Gastrocnemius medialis (tissue), 4 donors: Measurements from ENCODE around the gene RNF121. TPM values are rescaled to one million over a fixed set of nuclear protein-coding genes. Genes with fewer than 3 reads are reported as not detected.

ENCODE experiments used
- ATAC-seq, 2 donors: fragments of 150-250 bp; one replicate each; pipeline ENCODE4 v1.9.1; 2016
- DNase-seq, 2 donors: peaks; one replicate each; pipeline ENCODE4 v3.0.0-alpha.2; 2019
- H3K27ac ChIP-seq, 4 donors: fragments of 200-600 bp; sonication (generic); 1 replicate in 1 of 4; 2 replicates in 3 of 4; pipeline ENCODE4 v1.5.1; 2016 to 2018; ENCODE audit warnings: mild to moderate bottlenecking in 2 of 4, moderate library complexity in 1 of 4
- H3K27me3 ChIP-seq, 3 donors: fragments of 200-600 bp; sonication (generic) in 2 of 3; 1 replicate in 1 of 3; 2 replicates in 2 of 3; pipeline versions ENCODE4 v1.5.1 to v1.6.0; 2016 to 2019; ENCODE audit warnings: mild to moderate bottlenecking in 1 of 3, moderate library complexity in 1 of 3
- H3K36me3 ChIP-seq, 2 donors: fragments of 200-600 bp; sonication (generic) in 1 of 2; one replicate each; pipeline ENCODE4 v1.5.1; 2017 to 2018
- H3K4me1 ChIP-seq, 2 donors: fragments of 200-600 bp; sonication (generic) in 1 of 2; one replicate each; pipeline ENCODE4 v1.5.1; 2016 to 2017; ENCODE audit warnings: mild to moderate bottlenecking in 2 of 2
- H3K4me3 ChIP-seq, 4 donors: fragments of 200-600 bp; sonication (generic) in 3 of 4; 1 replicate in 1 of 4; 2 replicates in 3 of 4; pipeline ENCODE4 v1.5.1; 2016 to 2019; ENCODE audit warnings: mild to moderate bottlenecking in 2 of 4
- H3K9me3 ChIP-seq, 3 donors: fragments of 200-600 bp; sonication (generic) in 2 of 3; 1 replicate in 1 of 3; 2 replicates in 2 of 3; pipeline ENCODE4 v1.5.1; 2016 to 2019
- CTCF ChIP-seq, 5 experiments: fragments of 450-650 bp in 3 of 5; fragments of 200-600 bp in 2 of 5; sonication (generic) in 2 of 5; IDR thresholded peaks in 4 of 5; conservative IDR thresholded peaks in 1 of 5; 1 replicate in 4 of 5; 2 replicates in 1 of 5; pipeline ENCODE4 v1.5.1; 2016 to 2019; ENCODE audit warnings: antibody characterized with exemption in 5 of 5, mild to moderate bottlenecking in 3 of 5, moderate library complexity in 3 of 5
- POLR2A ChIP-seq, 2 donors: fragments of 450-650 bp; IDR thresholded peaks; one replicate each; pipeline ENCODE4 v1.6.1; 2017; ENCODE audit warnings: antibody characterized with exemption in 2 of 2, mild to moderate bottlenecking in 2 of 2, moderate library complexity in 2 of 2
- in situ Hi-C, 4 donors: fragments of 200-750 bp; cut with MboI; loops; one replicate each; pipeline versions ENCODE4 v1.15.0 to v1.8.0; 2017; ENCODE audit warnings: low sequenced_read_pairs in 4 of 4
- intact Hi-C: fragments of 100-400 bp; cut with DNase I; formaldehyde crosslinking; loops from one replicate; pipeline ENCODE4 v1.15.1; 2023; ENCODE audit warnings: low total_unique reads
- total RNA-seq, 4 donors: library from RNA; depleted of rRNA; stranded (reverse); fragments of >200 nt; gene quantifications; one replicate each; pipeline versions ENCODE4 v1.1.0 to v1.2.3, GENCODE V29; 2016

Gene RNF121
- total RNA-seq, 4 donors from 2014 or later, result 25.0 to 35.5 (median 26.7) TPM

DNA sequence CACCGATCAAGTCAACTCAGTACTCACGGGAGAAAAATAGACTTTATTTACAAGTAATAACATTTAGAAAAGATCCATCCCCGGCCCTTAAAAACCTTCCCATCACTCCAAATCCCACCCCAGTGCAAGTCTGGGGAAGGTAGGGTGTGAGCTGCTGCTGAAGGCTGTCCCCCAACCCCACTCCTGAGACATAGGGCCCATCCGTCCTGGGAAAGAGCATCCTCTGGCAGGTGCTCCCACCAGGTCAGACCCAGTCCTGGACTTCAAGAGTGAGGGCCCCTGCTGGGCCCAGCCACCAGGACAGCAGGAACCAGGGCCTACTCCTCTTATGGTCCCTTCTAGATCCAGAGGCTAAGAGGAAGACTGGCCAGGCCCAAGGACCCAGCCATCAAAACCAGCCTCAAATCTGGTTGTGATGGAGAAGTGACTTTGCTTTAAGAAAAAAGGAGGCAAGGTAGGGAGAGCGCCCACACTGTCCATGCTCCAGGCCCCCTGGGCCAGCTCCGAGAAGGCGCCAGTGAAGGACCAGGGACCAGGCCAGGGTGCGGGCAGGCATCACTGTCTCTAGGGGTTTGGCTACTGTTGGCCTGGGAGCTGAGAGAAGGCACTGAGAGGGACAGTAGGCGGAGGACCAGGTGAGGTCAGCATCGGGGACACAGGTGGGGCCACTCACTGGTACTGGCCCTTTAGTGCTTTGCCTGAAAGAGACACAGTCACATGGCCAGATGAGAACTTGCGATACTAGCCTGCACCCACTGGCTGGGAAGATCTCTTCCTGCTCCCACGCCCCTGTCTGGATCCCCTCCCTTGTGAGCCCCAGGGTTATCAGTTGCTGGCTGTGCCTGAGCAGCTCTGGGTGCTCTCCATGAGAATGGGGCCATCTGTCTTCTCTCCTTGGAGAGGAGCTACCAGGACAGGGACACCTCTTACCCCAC lies 74.3 kb downstream of the RNF121 start:
- in situ Hi-C loops, result no loop called here
- peaks cover 13 to 14% of the 10 kb centered on the region in 2 donors for H3K4me1 ChIP-seq

DNA sequence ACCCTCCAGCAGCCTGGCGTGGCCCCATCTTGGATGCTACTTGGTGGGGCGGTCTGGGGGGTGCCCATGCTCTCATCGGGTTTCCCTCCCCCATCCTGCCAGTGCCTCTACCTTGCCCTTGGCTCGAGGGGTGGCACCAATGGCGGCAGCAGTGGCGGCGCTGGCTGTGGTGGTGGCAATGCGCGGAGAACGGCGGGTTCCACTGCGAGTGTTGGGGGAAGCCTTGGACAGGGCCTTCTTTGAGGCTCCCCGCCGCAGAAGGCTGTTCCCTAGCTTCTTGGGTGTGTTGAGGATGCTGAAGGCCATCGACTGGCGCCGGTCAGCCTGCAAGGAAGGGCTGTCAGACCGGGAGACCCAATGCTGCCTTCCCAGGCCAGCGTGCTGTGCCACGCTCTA lies 74.9 kb downstream of the RNF121 start:
- DNase-seq, result no peak
- H3K9me3 ChIP-seq, result no peaks in the 10 kb centered on the region
- H3K4me3 ChIP-seq, result no peak overlapping the region
- intact Hi-C loops (no loop called here), in situ Hi-C loops (no loop called here)
- H3K4me1 ChIP-seq, result peaks cover 11 to 13% of the 10 kb centered on the region in 2 donors
- peaks cover 11 to 61% of the 10 kb centered on the region in 2 donors for H3K36me3 ChIP-seq
- no peak for TF ChIP-seq CTCF (IDR thresholded peaks at IDR 0.05 in 4 of 5, conservative IDR thresholded peaks at IDR 0.05 in 1 of 5)
- ATAC-seq, result no peak
- H3K27me3 ChIP-seq, result no peaks in the 10 kb centered on the region
- H3K27ac ChIP-seq, result no peak overlapping the region

More for the DNA sequence above, 74.3 kb downstream of the RNF121 start:
- Histone ChIP-seq H3K27me3 (no peaks in the 10 kb centered on the region), H3K27ac (no peak overlapping the region), H3K4me3 (no peak overlapping the region), H3K9me3 (no peaks in the 10 kb centered on the region), H3K36me3 (peaks cover 11 to 54% of the 10 kb centered on the region in 2 donors)
- intact Hi-C loops, result no loop called here
- TF ChIP-seq CTCF (IDR thresholded peaks at IDR 0.05 in 4 of 5, conservative IDR thresholded peaks at IDR 0.05 in 1 of 5), result no peak
- TF ChIP-seq POLR2A (IDR thresholded peaks at IDR 0.05), result no peak
- DNase-seq (no peak), ATAC-seq (no peak)

GRCh38 chr11:72004515-72005346 lies 75.9 kb downstream of the RNF121 start:
- no peak for TF ChIP-seq CTCF (IDR thresholded peaks at IDR 0.05 in 4 of 5, conservative IDR thresholded peaks at IDR 0.05 in 1 of 5)
- TF ChIP-seq POLR2A (IDR thresholded peaks at IDR 0.05), result no peak
- no peak overlapping the region for H3K4me3 ChIP-seq
- ATAC-seq, result peak in 1 of 2 donors; percentile 14
- intact Hi-C loops (no loop called here), in situ Hi-C loops (no loop called here)
- peaks cover 11 to 68% of the 10 kb centered on the region in 2 donors for H3K36me3 ChIP-seq
- H3K27me3 ChIP-seq, result no peaks in the 10 kb centered on the region
- H3K4me1 ChIP-seq, result peaks cover 7 to 9% of the 10 kb centered on the region in 2 donors
- DNase-seq, result no peak
- H3K9me3 ChIP-seq, result no peaks in the 10 kb centered on the region
- peak overlapping the region in 2 of 4 donors; percentile 30 to 59 for H3K27ac ChIP-seq

GRCh38 chr11:72005347-72006260 lies 76.8 kb downstream of the RNF121 start:
- no peak overlapping the region for H3K4me3 ChIP-seq
- intact Hi-C loops (no loop called here), in situ Hi-C loops (no loop called here)
- H3K27ac ChIP-seq, result peak overlapping the region in 2 of 4 donors; percentile 30 to 59
- ATAC-seq (peak; percentile 11 to 49), DNase-seq (peak in 1 of 2 donors; percentile 46)
- H3K27me3 ChIP-seq, result no peaks in the 10 kb centered on the region
- no peaks in the 10 kb centered on the region for H3K9me3 ChIP-seq
- H3K4me1 ChIP-seq, result peaks cover 4 to 9% of the 10 kb centered on the region in 2 donors
- peaks cover 11 to 73% of the 10 kb centered on the region in 2 donors for H3K36me3 ChIP-seq
- TF ChIP-seq POLR2A (IDR thresholded peaks at IDR 0.05) (no peak), CTCF (IDR thresholded peaks at IDR 0.05 in 4 of 5, conservative IDR thresholded peaks at IDR 0.05 in 1 of 5) (no peak)
